Trophoblast cell (in vitro differentiated cells and primary cell): ENCODE results near the gene FBN1.

Experiments
- DNase-seq, 2 donors: peaks; one replicate each; pipeline ENCODE4 v3.0.0-alpha.2; 2016
- H2AFZ ChIP-seq: 2 replicates; pipeline ENCODE4 v1.6.1; 2013; ENCODE audit warnings: low read length, moderate library complexity, mild to moderate bottlenecking; ENCODE audit not compliant: insufficient read depth, poor library complexity
- H2AK5ac ChIP-seq: 2 replicates; pipeline ENCODE4 v1.6.1; 2013; ENCODE audit warnings: mild to moderate bottlenecking, low read length
- H2BK120ac ChIP-seq: 2 replicates; pipeline ENCODE4 v1.6.1; 2013; ENCODE audit warnings: low read length, mild to moderate bottlenecking, moderate library complexity; ENCODE audit not compliant: insufficient read depth, poor library complexity
- H2BK12ac ChIP-seq: 2 replicates; pipeline ENCODE4 v1.6.1; 2013; ENCODE audit warnings: mild to moderate bottlenecking, low read length, moderate library complexity
- H2BK5ac ChIP-seq: 2 replicates; pipeline ENCODE4 v1.6.1; 2013; ENCODE audit warnings: low read length, low read depth, moderate library complexity, mild to moderate bottlenecking; ENCODE audit not compliant: poor library complexity
- H3K14ac ChIP-seq: 2 replicates; pipeline ENCODE4 v1.6.1; 2013; ENCODE audit warnings: mild to moderate bottlenecking, low read length
- H3K18ac ChIP-seq: 2 replicates; pipeline ENCODE4 v1.6.1; 2013; ENCODE audit warnings: mild to moderate bottlenecking, low read length
- H3K23ac ChIP-seq: 2 replicates; pipeline ENCODE4 v1.6.1; 2013; ENCODE audit warnings: low read length
- H3K27ac ChIP-seq: 2 replicates; pipeline ENCODE4 v1.5.1; 2013; ENCODE audit warnings: low read depth, mild to moderate bottlenecking, inconsistent platforms, low read length, moderate library complexity
- H3K27me3 ChIP-seq: 2 replicates; pipeline ENCODE4 v1.6.1; 2013; ENCODE audit warnings: inconsistent platforms, mild to moderate bottlenecking, low read length, moderate library complexity; ENCODE audit not compliant: insufficient read depth
- H3K36me3 ChIP-seq, 2 experiments: 1 replicate in 1 of 2; 2 replicates in 1 of 2; pipeline ENCODE4 v1.6.1; 2013; ENCODE audit warnings: low read length in 2 of 2, mild to moderate bottlenecking in 2 of 2, moderate library complexity in 1 of 2; ENCODE audit not compliant: insufficient read depth in 2 of 2, control insufficient read depth in 1 of 2
- H3K4ac ChIP-seq: 2 replicates; pipeline ENCODE4 v1.6.1; 2013; ENCODE audit warnings: low read depth, mild to moderate bottlenecking, low read length, moderate library complexity
- H3K4me1 ChIP-seq, 2 experiments: 1 replicate in 1 of 2; 2 replicates in 1 of 2; pipeline ENCODE4 v1.6.1; 2013; ENCODE audit warnings: low read length in 2 of 2, mild to moderate bottlenecking in 2 of 2, moderate library complexity in 1 of 2; ENCODE audit not compliant: insufficient read depth in 2 of 2, control insufficient read depth in 1 of 2
- H3K4me2 ChIP-seq: 2 replicates; pipeline ENCODE4 v1.6.1; 2013; ENCODE audit warnings: inconsistent platforms, mild to moderate bottlenecking, low read length, moderate library complexity
- H3K4me3 ChIP-seq: 2 replicates; pipeline ENCODE4 v1.5.1; 2013; ENCODE audit warnings: mild to moderate bottlenecking, low read depth, low read length, inconsistent platforms
- H3K79me1 ChIP-seq: one replicate; pipeline ENCODE4 v1.6.1; 2013; ENCODE audit warnings: low read length
- H3K79me2 ChIP-seq: 2 replicates; pipeline ENCODE4 v1.6.1; 2013; ENCODE audit warnings: low read length, mild to moderate bottlenecking; ENCODE audit not compliant: control insufficient read depth, insufficient read depth, poor library complexity
- H3K9ac ChIP-seq: 2 replicates; pipeline ENCODE4 v1.6.1; 2013; ENCODE audit warnings: mild to moderate bottlenecking, low read length
- H3K9me3 ChIP-seq: 2 replicates; pipeline ENCODE4 v1.6.1; 2013; ENCODE audit warnings: low read depth, mild to moderate bottlenecking, control low read depth, inconsistent platforms, low read length; ENCODE audit not compliant: insufficient read depth
- H4K12ac ChIP-seq: 2 replicates; pipeline ENCODE4 v1.6.1; 2013; ENCODE audit warnings: low read depth, mild to moderate bottlenecking, low read length, moderate library complexity
- H4K8ac ChIP-seq: 2 replicates; pipeline ENCODE4 v1.6.1; 2013; ENCODE audit warnings: low read depth, mild to moderate bottlenecking, low read length, moderate library complexity
- H4K91ac ChIP-seq: one replicate; pipeline ENCODE4 v1.6.1; 2013; ENCODE audit warnings: low read depth, mild to moderate bottlenecking, low read length, moderate library complexity
- WGBS: extraction: QIAGEN DNeasy Blood & Tissue Kit; methylation state at CpG from one replicate; pipeline ENCODE4 v1.1.7; 2013; ENCODE audit warnings: missing lambda C conversion rate; ENCODE audit not compliant: insufficient read length, insufficient coverage; ENCODE audit errors: extremely low coverage; 5-methylcytosine and 5-hydroxymethylcytosine counted together

FBN1 gene

DNA sequence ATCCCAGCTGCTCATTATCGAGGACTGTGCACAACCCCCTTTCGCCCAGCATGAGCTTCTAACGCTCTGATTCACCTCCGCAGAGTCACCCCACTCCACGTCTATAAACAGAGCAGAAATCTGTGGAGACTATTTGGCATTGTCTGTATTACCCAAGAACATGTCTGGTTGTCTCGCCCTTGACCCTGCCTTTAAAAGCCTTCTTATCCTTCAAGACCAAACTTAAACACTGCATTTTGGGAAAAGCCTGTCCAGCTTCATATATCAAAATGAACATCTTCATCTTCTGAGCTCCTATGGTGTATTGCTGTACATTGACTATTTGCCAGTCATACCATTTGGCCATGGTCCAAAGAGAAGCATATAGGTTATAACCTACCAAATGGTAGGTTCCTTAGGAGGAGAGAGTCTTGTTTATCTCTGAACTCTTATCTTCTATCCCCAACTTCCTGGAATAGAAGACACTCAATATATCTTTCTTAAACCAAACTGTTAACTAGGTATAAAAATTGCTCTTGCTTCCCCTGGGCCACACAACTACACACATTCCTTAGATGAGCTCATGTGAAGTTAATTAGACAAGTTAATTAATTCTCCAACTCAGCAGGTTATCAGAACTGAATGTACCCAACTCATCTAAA is 90.1 kb downstream of the FBN1 start:
- Histone ChIP-seq H3K4ac (no peak overlapping the region), H3K27me3 (no peaks in the 10 kb centered on the region), H2BK12ac (no peak overlapping the region), H3K14ac (no peak overlapping the region), H2AK5ac (no peak overlapping the region), H3K9me3 (no peaks in the 10 kb centered on the region), H3K27ac (no peak overlapping the region), H2BK120ac (no peak overlapping the region), H3K4me2 (no peak overlapping the region), H3K4me3 (no peak overlapping the region), H3K9ac (no peak overlapping the region), H2BK5ac (no peak overlapping the region), H3K4me1 (peaks cover 0 to 2% of the 10 kb centered on the region in 2 experiments), H4K12ac (no peak overlapping the region), H3K79me2 (no peaks in the 10 kb centered on the region), H2AFZ (no peak overlapping the region), H3K18ac (no peak overlapping the region), H4K8ac (no peak overlapping the region), H3K79me1 (no peaks in the 10 kb centered on the region), H3K23ac (no peak overlapping the region), H4K91ac (no peak overlapping the region), H3K36me3 (no peaks in the 10 kb centered on the region)
- no CpG with 5 or more reads among the region's 6 CpGs for WGBS
- DNase-seq = no peak

DNA sequence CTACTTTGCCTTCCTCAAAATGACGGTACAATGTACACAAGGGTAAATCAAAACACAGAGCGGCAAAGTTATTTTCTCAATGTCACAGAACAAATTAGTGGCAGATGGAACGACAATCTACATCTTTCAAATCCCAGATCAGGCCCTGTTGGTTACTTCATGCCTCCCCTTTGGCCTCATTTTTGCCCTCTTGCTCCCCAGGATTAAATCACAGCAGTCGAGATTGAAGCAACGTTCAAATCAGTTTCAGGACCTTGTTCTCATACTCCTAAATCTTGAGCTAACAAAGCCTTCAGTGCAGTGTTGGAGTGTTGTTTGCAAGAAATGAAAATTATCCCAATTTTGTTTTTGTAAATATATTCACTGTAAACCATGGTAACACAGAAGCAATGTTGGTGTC is 91.4 kb downstream of the FBN1 start:
- Histone ChIP-seq H3K27ac (no peak overlapping the region), H3K14ac (no peak overlapping the region), H2BK12ac (no peak overlapping the region), H2AK5ac (no peak overlapping the region), H3K79me2 (no peaks in the 10 kb centered on the region), H4K12ac (no peak overlapping the region), H4K8ac (no peak overlapping the region), H3K79me1 (no peaks in the 10 kb centered on the region), H3K9ac (no peak overlapping the region), H3K4ac (no peak overlapping the region), H3K4me3 (no peak overlapping the region), H3K9me3 (no peaks in the 10 kb centered on the region), H3K36me3 (no peaks in the 10 kb centered on the region), H3K27me3 (no peaks in the 10 kb centered on the region), H3K18ac (no peak overlapping the region), H2BK5ac (no peak overlapping the region), H3K4me2 (no peak overlapping the region), H3K23ac (no peak overlapping the region), H2AFZ (no peak overlapping the region), H2BK120ac (no peak overlapping the region), H4K91ac (no peak overlapping the region), H3K4me1 (peaks cover 0 to 2% of the 10 kb centered on the region in 2 experiments)
- DNase-seq = no peak
- WGBS = no CpG with 5 or more reads among the region's 5 CpGs

DNA sequence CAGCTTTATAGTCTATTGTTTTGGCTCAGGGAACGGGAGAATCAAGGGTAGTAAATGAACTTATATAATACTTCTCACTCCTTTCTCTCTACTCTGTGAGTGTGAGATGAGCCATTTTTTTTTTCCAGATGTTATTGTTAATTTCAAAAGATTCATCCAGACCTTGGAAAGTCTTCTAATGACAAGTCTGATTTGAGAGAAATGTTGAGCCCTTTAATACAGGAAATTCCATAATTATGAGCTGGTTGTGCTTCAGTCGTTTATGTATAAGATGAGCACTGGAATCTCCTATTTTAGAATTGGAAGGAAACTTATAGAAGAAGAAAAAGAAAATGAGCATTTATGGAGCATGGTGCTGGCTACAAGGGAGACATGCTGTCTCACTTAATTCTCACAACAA is 92.0 kb downstream of the FBN1 start:
- H2AFZ ChIP-seq = no peak overlapping the region
- H4K12ac ChIP-seq = no peak overlapping the region
- H3K9me3 ChIP-seq = no peaks in the 10 kb centered on the region
- H3K36me3 ChIP-seq = no peaks in the 10 kb centered on the region
- no peak for DNase-seq
- no peak overlapping the region for H2AK5ac ChIP-seq
- no peak overlapping the region for H2BK12ac ChIP-seq
- H3K18ac ChIP-seq = no peak overlapping the region
- no CpG with 5 or more reads among the region's 2 CpGs for WGBS
- no peaks in the 10 kb centered on the region for H3K79me2 ChIP-seq
- no peak overlapping the region for H4K8ac ChIP-seq
- no peak overlapping the region for H3K4me2 ChIP-seq
- no peaks in the 10 kb centered on the region for H3K79me1 ChIP-seq
- no peak overlapping the region for H3K4me3 ChIP-seq
- no peak overlapping the region for H4K91ac ChIP-seq
- H3K23ac ChIP-seq = no peak overlapping the region
- no peak overlapping the region for H3K14ac ChIP-seq
- no peak overlapping the region for H2BK5ac ChIP-seq
- H3K27ac ChIP-seq = no peak overlapping the region
- no peak overlapping the region for H2BK120ac ChIP-seq
- H3K4me1 ChIP-seq = peaks cover 0 to 2% of the 10 kb centered on the region in 2 experiments
- no peak overlapping the region for H3K9ac ChIP-seq
- H3K27me3 ChIP-seq = no peaks in the 10 kb centered on the region
- no peak overlapping the region for H3K4ac ChIP-seq

DNA sequence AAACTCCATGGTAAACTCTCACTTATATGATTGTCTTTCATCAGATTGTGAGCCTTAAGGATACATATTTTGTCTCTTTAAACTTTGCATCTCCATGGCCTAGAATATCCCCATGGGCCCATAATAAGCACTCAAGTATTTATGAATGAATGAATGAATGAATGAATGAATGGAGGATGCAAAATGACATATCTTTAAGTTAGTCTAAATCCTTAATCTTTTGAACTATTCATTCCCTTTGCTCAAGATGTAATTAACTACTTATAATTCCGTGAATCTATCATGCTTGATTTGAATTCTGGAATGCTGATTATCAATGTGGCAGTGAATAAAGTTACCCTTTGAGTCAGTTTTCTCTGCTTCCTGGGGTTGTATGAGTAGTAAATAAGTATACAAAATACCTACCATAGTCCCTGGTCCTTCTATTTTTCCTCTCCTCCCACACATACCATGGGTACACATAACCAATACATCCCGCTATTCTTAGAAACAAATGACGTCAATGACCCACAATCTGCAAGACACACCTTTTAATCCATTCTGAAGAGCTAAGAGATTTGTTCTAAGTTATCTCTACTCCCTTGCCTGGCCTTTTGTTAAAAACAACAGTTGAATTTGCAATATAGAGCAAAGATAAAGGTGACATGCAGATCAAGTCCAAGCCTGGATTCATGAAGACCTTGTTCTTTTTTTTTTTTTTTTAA is 94.5 kb downstream of the FBN1 start:
- Histone ChIP-seq H3K4ac (no peak overlapping the region), H3K9me3 (no peaks in the 10 kb centered on the region), H3K36me3 (no peaks in the 10 kb centered on the region), H3K79me1 (no peaks in the 10 kb centered on the region), H3K27me3 (no peaks in the 10 kb centered on the region), H4K8ac (no peak overlapping the region), H3K23ac (no peak overlapping the region), H3K4me1 (no peaks in the 10 kb centered on the region), H3K79me2 (no peaks in the 10 kb centered on the region), H4K91ac (no peak overlapping the region), H3K4me2 (no peak overlapping the region), H3K4me3 (no peak overlapping the region), H2BK5ac (no peak overlapping the region), H3K18ac (no peak overlapping the region), H3K27ac (no peak overlapping the region), H3K14ac (no peak overlapping the region), H4K12ac (no peak overlapping the region), H2AFZ (no peak overlapping the region), H3K9ac (no peak overlapping the region), H2AK5ac (no peak overlapping the region), H2BK12ac (no peak overlapping the region), H2BK120ac (no peak overlapping the region)
- WGBS = no CpG with 5 or more reads among the region's 3 CpGs
- no peak for DNase-seq
